Measurements from ENCODE around the gene DCAF8L2. TPM values are rescaled to one million over a fixed set of nuclear protein-coding genes. Genes with fewer than 3 reads are reported as not detected.

Gene DCAF8L2
- polyA plus RNA-seq, 1 donor from 2014 or later = not detected

Other genes starting within 250 kb of the DCAF8L2 start
- not detected in 2 replicates for gene PPP4R3C, start 127.0 kb upstream of the DCAF8L2 start, polyA plus RNA-seq
- gene MAGEB10, start 217.6 kb downstream of the DCAF8L2 start, polyA plus RNA-seq = not detected in 2 replicates